Mucosa of gallbladder (tissue), 1 donor: Measurements from ENCODE around the gene PNCK. TPM values are rescaled to one million over a fixed set of nuclear protein-coding genes. Genes with fewer than 3 reads are reported as not detected.
"Not testable (repeated sequence)": the region's sequence is repeated elsewhere in the genome, so short reads cannot be mapped to it uniquely, and the experiment has no call there.

ENCODE experiments used
- DNase-seq: peaks from one replicate; pipeline ENCODE4 v3.0.0-alpha.2; 2020; ENCODE audit warnings: low spot score
- total RNA-seq: library from RNA; stranded (reverse); gene quantifications from one replicate; pipeline ENCODE4 v1.2.1, GENCODE V29; 2021
- donor health status: DM: no; HTN: no; CAD: no.

Gene PNCK
- total RNA-seq, 1 donor from 2014 or later = 28.3 TPM

DNA sequence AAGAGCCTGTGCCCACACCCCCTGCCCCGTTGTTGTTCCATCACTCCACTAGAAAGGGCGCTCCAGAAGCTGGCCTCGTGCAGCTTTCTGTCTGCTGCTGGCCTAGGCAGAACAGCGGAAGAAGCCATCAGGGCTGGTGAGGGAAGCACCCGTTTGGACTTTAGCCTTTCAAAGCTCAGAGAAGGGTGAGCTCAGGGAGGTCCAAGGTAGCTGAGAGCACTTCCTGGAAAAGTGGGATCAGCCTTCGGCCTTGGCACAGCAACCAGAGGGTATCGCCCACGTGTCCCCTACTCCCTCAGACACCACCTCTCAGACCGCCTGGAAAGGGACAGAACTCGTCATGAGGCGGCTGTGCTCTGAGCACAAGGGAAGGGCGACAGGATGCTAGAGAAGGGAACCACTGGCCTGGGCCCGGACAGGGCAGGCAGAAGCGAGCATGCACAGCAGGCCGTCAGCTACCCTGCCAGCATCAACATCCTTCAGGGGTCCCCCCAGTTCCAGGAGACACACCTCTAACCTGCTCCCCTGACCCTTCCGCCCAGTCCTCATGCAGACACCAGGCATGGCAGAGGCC lies 25.7 kb upstream of the PNCK start:
- DNase-seq = peak; percentile 52

DNA sequence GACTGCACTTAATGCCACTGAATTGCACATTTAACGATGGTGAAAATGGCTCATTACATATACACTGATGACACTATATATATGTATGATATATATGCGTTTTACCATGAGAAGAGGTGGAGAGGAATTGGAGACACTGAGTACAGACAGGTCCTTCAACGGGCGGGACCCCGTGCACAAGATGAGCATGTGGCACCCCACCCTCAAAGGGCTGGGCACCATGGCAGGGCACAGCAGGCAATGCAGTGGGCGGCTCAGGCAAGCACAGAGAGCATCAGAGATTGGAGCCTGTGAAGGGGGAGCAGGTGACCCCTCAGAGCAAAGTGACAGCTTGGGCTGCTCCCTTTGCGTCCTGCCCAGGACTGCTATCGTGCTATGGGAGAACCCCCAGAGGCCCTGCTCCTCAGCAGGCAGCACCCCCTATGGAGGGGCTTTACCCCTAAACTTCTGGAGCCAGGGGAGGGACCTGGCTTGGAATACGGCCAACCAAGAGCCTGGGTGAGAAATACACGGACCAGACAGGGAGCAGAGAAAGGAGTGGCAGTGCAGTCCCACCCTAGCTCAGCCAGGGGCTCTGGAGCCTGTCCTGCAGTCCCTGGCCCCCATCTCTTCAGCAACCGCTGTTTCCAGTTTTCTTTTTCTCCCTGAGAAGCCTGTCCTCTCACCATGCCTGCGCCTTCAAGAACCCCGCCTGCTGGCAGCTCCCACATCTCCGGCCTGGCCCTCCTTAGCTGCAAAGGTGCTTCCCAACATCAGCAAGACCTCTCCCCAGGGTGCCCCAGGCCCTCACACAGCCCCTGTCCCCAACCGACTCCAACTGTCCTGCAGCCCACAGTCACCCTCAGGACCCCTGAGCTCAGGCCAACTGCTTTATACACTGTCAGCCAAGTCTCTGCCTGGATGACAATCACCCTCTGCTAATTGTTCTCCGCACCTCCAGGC lies 24.6 kb upstream of the PNCK start:
- no peak for DNase-seq

DNA sequence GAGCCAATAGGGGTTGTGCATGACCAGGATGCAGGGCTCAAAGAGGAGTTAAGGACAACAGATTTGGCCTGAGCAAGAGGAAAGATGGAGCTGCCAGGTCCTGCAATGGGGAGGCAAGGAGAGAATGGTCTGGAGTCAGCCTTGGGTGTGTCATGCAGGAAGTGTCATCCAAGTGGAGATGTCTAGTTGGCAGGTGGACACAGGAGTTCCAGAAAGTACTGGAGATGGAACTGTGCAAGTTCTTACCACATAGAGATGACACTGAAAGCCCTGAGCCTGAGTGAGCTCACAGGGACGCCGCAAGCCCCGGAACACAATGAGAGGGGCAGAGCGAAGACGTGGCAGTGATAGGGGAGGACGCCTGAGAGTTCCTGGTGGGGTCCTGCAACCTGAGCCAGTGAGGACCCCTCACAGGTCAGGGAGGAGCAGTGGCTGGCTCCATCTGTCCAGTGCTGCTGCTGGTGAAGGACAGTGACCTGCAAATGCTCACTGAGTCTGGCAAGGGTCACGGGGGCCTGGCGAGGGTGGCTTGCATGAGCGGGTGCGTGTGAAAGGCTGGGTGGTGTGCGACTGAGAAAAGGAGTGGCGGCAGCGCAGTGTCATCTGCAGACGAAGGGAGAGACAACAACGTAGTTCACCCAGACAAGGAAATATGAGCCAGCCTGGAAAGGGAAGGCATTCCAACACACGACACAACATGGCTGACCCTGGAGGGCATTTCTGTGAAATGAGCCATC lies 23.5 kb upstream of the PNCK start:
- DNase-seq = not testable (repeated sequence)

DNA sequence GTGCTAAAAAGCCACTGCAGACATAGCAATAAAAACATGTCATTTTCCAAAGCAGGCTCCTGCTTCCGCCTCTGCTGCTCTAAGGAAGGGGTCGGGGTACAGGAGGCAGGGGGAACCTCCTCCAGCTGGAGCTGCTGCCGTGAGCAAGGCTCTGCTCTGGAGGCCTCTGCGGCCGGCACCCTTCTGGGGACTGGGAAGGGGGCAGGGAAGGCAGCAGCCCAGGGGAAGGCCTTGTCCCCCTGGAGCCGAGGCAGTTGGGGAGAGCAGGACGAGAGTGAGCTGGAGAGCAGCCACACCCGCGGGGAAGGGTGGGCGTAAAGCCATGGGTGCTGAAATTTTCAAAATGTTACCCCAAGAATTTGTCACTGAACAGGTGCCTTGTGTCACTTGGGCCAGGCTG lies 22.9 kb upstream of the PNCK start:
- DNase-seq = not testable (repeated sequence)

DNA sequence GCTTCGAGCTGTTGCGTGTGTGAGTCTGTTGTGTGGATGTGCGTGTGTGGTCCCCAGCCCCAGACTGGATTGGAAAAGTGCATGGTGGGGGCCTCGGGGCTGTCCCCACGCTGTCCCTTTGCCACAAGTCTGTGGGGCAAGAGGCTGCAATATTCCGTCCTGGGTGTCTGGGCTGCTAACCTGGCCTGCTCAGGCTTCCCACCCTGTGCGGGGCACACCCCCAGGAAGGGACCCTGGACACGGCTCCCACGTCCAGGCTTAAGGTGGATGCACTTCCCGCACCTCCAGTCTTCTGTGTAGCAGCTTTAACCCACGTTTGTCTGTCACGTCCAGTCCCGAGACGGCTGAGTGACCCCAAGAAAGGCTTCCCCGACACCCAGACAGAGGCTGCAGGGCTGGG lies 22.5 kb upstream of the PNCK start:
- no peak for DNase-seq

DNA sequence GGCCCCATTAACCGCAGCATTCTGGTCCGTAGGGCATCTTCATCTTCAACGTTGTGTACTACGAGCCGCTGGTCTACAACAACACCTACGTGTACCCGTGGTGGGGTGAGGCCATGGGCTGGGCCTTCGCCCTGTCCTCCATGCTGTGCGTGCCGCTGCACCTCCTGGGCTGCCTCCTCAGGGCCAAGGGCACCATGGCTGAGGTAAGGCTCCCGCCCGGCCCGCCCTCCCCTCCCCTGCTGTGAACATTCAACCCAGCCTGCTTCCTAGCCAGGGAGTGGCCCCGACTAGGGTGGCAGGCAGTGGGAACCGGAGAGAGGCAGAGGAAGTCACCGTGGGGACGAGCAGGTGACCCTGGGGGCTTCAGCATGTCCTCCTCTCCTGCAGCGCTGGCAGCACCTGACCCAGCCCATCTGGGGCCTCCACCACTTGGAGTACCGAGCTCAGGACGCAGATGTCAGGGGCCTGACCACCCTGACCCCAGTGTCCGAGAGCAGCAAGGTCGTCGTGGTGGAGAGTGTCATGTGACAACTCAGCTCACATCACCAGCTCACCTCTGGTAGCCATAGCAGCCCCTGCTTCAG lies 21.2 kb upstream of the PNCK start:
- DNase-seq = no peak

DNA sequence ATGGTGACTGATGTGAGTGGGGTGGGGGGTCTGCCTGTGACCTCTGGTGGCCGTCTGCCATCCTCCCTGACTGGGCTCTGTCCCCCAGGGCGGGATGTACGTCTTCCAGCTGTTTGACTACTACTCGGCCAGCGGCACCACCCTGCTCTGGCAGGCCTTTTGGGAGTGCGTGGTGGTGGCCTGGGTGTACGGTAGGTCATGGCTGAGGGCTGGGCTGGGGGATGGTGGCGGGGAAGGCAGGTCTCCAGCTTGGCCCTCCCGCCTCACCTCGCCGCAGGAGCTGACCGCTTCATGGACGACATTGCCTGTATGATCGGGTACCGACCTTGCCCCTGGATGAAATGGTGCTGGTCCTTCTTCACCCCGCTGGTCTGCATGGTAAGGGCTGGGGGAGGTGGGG lies 20.6 kb upstream of the PNCK start:
- not testable (repeated sequence) for DNase-seq

DNA sequence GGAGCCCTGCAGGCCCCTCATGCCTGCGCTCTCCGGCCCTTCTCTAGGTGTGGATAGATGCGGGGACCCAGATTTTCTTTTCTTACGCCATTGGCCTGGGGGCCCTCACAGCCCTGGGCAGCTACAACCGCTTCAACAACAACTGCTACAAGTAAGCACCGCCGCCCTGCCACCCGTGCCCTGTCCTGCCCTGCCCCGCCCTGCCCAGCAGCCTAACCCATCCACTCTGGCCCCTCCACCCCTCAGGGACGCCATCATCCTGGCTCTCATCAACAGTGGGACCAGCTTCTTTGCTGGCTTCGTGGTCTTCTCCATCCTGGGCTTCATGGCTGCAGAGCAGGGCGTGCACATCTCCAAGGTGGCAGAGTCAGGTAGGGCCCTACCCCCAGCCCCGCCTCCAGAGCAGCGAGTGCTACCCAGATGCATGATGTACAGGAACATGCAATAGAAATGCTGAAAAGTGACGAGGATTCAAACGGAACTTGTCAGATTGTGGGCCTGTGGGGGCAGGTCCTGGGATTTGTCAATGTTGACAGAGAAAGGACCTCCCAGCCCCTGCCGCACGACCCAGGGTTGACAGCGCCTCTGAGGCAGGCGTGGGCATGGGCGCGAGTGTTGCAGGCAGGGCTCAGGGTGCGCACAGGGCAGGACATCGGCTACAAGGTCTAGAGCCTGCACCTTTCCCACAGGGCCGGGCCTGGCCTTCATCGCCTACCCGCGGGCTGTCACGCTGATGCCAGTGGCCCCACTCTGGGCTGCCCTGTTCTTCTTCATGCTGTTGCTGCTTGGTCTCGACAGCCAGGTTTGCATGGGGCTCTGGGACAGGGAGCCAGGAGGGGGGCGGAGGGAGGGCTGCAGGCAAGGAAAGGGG lies 19.8 kb upstream of the PNCK start:
- DNase-seq = no peak

DNA sequence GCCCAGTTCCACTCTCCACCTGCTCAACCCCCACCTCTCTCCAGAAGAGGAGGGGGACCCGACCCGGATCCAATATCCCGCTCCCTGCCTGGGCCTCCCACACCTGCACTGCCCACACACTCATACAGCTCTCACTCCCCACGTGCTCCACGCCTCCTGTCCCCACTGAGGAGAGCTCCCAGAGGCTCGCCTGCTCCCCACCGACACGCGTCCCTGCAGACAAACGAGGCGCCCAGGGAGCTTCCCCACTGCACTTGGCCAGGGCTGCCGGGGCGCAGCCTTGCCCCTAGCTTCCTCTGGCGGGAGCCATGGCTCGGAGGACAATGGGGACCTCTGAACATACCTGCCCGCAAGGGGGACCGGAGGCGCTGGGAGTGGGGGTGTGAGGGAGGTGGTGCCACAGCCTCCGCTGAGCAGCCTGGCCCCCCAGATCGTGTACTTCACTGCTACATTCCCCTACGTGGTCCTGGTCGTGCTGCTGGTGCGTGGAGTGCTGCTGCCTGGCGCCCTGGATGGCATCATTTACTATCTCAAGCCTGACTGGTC lies 19.1 kb upstream of the PNCK start:
- DNase-seq = no peak

DNA sequence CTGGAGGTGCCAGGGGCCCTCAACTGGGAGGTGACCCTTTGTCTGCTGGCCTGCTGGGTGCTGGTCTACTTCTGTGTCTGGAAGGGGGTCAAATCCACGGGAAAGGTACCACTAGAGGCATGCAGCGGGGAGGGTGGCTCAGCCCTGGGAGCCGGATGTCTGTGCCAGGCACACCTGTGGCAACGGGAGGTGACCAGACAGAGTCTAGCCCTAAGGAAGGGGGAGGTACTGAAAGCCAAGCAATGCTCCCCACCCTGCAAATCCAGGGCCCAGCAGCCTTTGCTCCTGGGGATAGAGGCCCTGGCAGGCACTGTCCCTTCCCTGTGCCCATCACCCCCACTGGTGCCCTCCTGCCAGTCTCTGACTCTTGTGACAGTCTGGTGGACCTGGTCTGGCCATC lies 18.4 kb upstream of the PNCK start:
- no peak for DNase-seq

DNA sequence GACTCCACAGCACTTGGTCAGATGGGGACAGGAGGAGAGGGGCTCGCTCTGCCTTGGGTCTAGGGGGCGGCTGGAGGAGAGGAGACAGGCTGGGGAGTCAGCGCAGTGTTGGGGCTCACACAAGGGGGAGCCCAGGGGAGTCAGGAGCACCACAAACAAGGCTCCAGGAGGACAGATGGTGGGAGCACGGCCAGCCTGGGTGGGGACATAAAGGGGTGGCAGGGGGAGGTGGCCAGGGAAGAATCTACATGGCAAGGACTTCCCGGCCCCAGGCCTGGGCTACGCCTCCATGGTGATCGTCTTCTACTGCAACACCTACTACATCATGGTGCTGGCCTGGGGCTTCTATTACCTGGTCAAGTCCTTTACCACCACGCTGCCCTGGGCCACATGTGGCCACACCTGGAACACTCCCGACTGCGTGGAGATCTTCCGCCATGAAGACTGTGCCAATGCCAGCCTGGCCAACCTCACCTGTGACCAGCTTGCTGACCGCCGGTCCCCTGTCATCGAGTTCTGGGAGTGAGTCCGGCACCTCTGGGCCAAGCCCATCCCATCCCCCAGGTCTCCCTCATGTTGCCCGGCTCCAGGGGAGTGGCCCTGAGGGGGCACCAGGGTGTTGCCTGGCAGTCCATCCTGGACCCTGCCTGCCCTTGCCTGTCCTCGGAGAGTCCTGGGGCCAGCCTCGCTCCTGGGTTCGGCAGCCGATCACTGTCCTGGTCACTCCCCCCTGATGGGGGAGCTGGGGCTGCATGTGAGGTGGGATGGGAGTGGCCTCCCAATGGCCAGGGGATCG lies 17.6 kb upstream of the PNCK start:
- DNase-seq = not testable (repeated sequence)

DNA sequence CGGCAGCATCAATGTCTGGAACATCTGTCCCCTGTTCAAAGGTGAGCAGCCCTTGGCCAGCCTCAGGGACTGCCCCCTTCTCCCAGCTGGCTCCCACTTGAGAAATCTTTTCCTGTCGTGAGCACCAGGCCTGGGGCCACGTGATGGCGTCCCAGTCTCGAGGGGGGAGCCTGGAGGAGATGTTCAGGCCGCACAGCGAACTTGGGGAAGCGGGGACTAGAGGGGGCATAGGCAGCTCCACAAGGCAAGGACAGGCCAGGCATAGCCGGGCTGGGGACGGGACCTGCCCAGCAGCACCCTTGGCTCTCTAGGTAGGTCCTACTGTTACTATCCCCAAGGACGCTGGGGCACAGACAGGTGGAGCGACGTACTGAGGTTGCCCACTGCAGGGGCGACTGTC lies 16.9 kb upstream of the PNCK start:
- no peak for DNase-seq

DNA sequence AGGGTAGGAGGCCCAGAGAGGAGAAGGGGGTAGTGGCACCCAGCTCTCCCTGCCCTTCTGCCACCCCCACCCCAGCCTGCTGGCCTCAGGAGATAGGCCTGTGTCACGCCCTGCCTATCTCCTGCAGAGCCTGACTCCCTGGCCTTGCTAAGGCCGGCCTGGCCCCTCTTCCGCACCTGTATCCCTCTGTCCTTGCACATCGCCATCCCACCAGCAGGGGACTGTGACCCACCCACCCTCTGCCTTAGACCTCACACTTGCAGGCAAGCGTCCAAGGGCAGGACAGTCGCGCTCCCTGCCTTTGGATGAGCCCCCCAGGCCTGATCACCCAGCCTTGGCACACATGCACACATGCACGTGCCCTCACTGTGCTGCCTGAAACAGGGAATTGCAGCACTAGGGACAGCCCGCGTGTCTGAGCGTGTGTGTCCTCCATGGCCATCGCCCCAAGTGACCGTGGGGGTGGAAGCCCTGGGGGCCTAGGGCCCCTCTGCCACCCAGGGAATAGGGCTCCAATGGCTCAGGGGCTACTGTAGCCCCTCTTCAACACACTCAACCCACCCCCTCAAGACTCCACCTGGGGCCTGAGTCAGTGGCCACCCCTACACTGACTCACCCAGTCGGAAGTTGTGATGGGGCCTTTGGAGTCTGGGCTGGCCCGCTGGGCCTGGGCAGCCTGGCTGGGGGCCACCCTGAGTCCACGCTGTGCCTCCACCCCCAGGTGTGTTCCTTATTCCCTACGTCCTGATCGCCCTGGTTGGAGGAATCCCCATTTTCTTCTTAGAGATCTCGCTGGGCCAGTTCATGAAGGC lies 16.2 kb upstream of the PNCK start:
- no peak for DNase-seq

DNA sequence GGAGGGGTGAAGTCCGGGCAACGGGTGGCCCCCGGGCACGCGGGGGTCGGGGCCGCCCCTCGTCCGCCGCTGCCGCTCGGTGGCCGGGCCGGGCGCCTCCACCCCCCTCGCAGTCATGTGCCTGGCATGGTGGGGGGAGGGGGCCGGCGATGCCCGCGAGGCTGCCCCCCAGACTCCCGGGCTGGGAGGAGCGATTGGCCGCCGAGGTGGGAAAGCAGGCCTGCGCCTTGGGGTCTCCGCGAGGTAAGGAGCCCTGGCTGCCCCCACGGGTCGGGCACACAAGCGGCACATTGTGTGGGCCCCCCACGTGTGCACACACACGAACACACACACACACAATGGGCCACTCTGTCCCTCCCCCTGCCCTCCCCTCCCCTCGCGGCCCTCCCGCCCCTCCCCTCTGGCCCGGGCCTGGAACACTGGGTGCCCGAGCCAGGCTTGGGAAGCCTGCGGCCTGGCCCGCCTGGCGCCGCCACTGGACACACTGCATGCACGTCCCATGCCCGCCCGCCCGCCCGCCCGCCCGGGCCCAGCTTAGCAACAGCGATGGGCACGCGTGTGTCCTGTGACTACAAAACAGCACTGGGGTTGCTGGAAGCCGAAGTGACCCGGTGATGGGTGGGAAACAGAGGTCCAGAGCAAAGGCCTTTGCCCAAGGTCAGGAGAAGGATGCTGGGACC lies 15.4 kb upstream of the PNCK start:
- no peak for DNase-seq

DNA sequence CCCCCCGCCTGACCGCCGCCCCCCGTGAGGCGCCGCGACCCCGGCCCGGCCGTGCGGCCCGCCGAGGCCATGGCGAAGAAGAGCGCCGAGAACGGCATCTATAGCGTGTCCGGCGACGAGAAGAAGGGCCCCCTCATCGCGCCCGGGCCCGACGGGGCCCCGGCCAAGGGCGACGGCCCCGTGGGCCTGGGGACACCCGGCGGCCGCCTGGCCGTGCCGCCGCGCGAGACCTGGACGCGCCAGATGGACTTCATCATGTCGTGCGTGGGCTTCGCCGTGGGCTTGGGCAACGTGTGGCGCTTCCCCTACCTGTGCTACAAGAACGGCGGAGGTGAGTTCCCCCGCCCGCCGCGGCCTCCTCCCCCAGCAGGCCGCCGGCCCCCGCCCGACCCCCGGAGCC lies 14.9 kb upstream of the PNCK start:
- no peak for DNase-seq

DNA sequence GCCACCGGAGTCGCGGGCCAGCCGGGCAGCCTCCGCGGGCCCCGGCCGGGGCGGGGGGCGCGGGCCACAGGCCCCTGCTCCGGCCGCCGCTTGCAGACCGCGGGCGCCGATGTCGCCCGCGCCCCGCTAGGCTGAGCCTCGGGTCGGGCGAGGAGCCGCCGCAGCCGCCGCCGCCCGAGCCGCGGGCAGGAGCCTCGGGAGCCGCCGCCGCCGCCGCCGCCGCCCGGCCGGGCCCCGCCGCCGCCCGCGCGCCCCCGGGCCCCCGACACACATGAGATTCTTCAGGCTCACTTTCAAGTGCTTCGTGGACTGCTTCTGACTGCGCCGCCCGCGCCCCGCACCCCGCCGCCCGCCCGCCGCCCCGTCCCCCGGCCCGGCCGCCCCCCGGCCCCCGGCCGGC lies 14.5 kb upstream of the PNCK start:
- DNase-seq = no peak

DNA sequence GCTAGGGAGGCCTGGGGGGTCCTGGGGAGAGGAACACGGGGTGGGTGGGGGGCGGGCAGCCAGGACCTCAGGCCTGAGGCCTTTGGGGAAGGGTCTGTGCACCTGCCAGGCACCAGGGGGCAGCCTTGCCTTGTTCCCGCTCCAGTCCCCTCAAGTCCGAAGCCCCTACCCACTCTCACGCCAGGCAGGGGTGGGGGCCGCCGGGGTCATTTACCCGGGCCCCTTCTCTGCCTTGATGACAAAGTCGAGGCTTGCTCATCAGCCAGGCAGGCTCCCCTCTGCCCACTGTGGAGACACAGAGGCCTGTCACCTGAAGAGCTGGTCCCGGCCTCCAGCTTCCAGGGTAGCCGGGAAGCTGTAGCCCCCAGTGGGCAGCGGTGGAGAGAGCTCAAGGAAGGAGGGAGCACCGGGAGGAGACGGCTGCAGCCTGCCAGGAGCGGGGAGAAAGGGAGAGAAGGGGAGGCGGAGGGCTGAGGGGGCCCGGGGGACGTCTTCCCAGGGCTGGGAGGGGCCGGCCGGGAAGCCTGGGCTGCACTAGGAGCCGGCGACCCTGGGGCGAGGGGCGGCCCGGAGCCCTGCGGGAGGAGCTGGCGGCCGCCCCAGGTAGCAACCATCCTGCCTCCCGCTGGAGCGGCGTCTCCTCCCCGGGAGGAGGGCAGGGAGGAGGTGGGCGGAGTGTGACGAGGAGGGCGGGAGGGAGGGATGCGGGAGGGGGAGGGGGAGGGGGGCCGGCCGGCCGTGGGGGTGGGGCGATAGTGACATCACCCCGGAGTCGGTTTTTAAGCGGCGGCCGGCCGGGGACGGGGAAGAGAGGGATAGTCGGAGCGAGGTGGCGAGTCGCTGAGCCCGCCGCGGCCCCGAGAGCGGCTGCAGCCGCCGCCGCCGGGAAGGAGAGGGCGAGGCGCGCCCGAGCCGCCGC lies 13.8 kb upstream of the PNCK start, which contains the start of gene SLC6A8:
SLC6A8 (plus strand) TSS at position 806 of the 919 bp plus-strand sequence. CDS start 649 bp downstream, outside the sequence.
- peak; percentile 53 for DNase-seq
